GM12801 (cell line): ENCODE data around the gene SLC6A16.

Source experiments
- CTCF ChIP-seq: IDR thresholded peaks from one replicate; pipeline ENCODE4 v1.5.1; 2011; ENCODE audit warnings: control low read depth; ENCODE audit not compliant: insufficient read length; ENCODE audit errors: extremely low read depth

SLC6A16 gene

GRCh38 chr19:49340865-49341718, 16.1 kb upstream of the SLC6A16 start:
- TF ChIP-seq CTCF = no peak

- no peak for TF ChIP-seq CTCF
These were observed 15.3 kb upstream of the SLC6A16 start for GRCh38 chr19:49340069-49340864.

GRCh38 chr19:49339301-49340068, 14.5 kb upstream of the SLC6A16 start:
- no peak for TF ChIP-seq CTCF

- no peak for TF ChIP-seq CTCF
These were observed 13.8 kb upstream of the SLC6A16 start for GRCh38 chr19:49338691-49339300.

- no peak for TF ChIP-seq CTCF
These were observed 13.2 kb upstream of the SLC6A16 start for GRCh38 chr19:49338023-49338677.

GRCh38 chr19:49337267-49338022, 12.5 kb upstream of the SLC6A16 start:
- TF ChIP-seq CTCF = no peak
